OCI-LY3 (cell line): Measurements from ENCODE around the gene SEMA3G.

ENCODE experiments used
- H2AFZ ChIP-seq: fragments of 200-600, 300-600 bp; shearing (Covaris generic); 2 replicates; pipeline ENCODE4 v1.6.0; 2014; ENCODE audit warnings: antibody characterized with exemption, low read depth, low read length
- H3K27ac ChIP-seq: fragments of 200-600, 300-600 bp; sonication (generic); 2 replicates; pipeline ENCODE4 v1.5.1; 2014; ENCODE audit warnings: mild to moderate bottlenecking, low read length, moderate library complexity, mixed read lengths
- H3K27me3 ChIP-seq: fragments of 200-600, 300-600 bp; sonication (generic); 2 replicates; pipeline ENCODE4 v1.6.1; 2014; ENCODE audit warnings: low read depth, low read length, mixed read lengths
- H3K36me3 ChIP-seq: fragments of 200-600, 300-600 bp; sonication (generic); replicated peaks from 2 replicates; pipeline ENCODE3; 2014; ENCODE audit warnings: low read depth, low read length, mixed read lengths
- H3K4me1 ChIP-seq: fragments of 300-600, 200-600 bp; sonication (generic); 2 replicates; pipeline ENCODE4 v1.6.1; 2014; ENCODE audit warnings: low read length, mixed read lengths
- H3K4me2 ChIP-seq: fragments of 200-600, 300-600 bp; sonication (generic); 2 replicates; pipeline ENCODE4 v1.6.1; 2014; ENCODE audit warnings: low read length, mixed read lengths
- H3K4me3 ChIP-seq: fragments of 300-600, 200-600 bp; sonication (generic); 2 replicates; pipeline ENCODE4 v1.5.1; 2014; ENCODE audit warnings: antibody characterized with exemption, mild to moderate bottlenecking, low read length, moderate library complexity
- H3K79me2 ChIP-seq: fragments of 300-600, 200-600 bp; shearing (Covaris generic); 2 replicates; pipeline ENCODE4 v1.6.1; 2014; ENCODE audit warnings: mild to moderate bottlenecking, low read length, mixed read lengths
- H3K9ac ChIP-seq: fragments of 300-600, 200-600 bp; shearing (Covaris generic); 2 replicates; pipeline ENCODE4 v1.6.0; 2014; ENCODE audit warnings: mild to moderate bottlenecking, low read length, moderate library complexity
- H3K9me3 ChIP-seq: fragments of 200-600, 300-600 bp; shearing (Covaris generic); 2 replicates; pipeline ENCODE4 v1.6.1; 2014; ENCODE audit warnings: low read length, mixed read lengths; ENCODE audit not compliant: insufficient read depth
- H4K20me1 ChIP-seq: fragments of 200-600, 300-600 bp; sonication (generic); 2 replicates; pipeline ENCODE4 v1.6.1; 2016; ENCODE audit warnings: low read length, mixed read lengths; ENCODE audit not compliant: insufficient read depth
- EZH2phosphoT487 ChIP-seq: fragments of 200-600 bp; shearing (Covaris generic); IDR thresholded peaks from 2 replicates; pipeline ENCODE4 v1.6.1; 2018; ENCODE audit warnings: antibody characterized with exemption, mixed run types, low read depth
- TF ChIP-seq, protein P1 (sequence below): fragments of 200-600, 300-600 bp; sonication (generic); IDR thresholded peaks from 2 replicates; pipeline ENCODE4 v1.5.1; 2014; ENCODE audit warnings: antibody characterized with exemption, low read length, low read depth

SEMA3G gene

DNA sequence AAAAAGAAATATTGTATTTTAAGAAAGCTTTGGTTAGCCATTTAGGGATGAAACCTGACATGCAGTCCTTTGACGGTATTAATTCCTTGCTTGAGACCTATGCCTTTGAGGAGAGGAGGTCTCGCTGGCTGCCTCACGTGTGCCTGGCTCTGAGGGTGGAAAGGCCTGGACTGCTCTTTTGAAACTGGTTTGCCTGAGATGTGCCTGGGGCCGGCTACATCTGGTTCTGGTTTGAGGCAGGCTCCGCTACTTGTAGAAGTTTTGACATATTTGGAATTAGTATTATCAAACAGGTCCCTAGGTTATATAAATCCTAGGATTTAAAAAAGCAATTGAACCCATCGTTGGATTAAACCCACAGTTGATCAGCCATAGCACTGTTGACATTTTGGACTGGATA, 17.0 kb upstream of the SEMA3G start:
- H4K20me1 ChIP-seq, result 0 out of 2 replicates have a peak, but pooled peaks cover 4% of the 10 kb centered on the region
- H3K27ac ChIP-seq, result no peak overlapping the region
- no peak overlapping the region for H2AFZ ChIP-seq
- no peaks in the 10 kb centered on the region for H3K27me3 ChIP-seq
- H3K4me2 ChIP-seq, result no peak overlapping the region
- H3K9me3 ChIP-seq, result no peaks in the 10 kb centered on the region
- H3K9ac ChIP-seq, result no peak overlapping the region
- 0 out of 2 replicates have a peak, but pooled peaks cover under 1% of the 10 kb centered on the region for H3K4me1 ChIP-seq
- H3K4me3 ChIP-seq, result no peak overlapping the region
- peaks cover 6% of the 10 kb centered on the region for H3K79me2 ChIP-seq
- peaks cover 38% of the 10 kb centered on the region for H3K36me3 ChIP-seq
- TF ChIP-seq EZH2phosphoT487, result no peak
- TF ChIP-seq, protein P1, sequence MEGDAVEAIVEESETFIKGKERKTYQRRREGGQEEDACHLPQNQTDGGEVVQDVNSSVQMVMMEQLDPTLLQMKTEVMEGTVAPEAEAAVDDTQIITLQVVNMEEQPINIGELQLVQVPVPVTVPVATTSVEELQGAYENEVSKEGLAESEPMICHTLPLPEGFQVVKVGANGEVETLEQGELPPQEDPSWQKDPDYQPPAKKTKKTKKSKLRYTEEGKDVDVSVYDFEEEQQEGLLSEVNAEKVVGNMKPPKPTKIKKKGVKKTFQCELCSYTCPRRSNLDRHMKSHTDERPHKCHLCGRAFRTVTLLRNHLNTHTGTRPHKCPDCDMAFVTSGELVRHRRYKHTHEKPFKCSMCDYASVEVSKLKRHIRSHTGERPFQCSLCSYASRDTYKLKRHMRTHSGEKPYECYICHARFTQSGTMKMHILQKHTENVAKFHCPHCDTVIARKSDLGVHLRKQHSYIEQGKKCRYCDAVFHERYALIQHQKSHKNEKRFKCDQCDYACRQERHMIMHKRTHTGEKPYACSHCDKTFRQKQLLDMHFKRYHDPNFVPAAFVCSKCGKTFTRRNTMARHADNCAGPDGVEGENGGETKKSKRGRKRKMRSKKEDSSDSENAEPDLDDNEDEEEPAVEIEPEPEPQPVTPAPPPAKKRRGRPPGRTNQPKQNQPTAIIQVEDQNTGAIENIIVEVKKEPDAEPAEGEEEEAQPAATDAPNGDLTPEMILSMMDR, result no peak

DNA sequence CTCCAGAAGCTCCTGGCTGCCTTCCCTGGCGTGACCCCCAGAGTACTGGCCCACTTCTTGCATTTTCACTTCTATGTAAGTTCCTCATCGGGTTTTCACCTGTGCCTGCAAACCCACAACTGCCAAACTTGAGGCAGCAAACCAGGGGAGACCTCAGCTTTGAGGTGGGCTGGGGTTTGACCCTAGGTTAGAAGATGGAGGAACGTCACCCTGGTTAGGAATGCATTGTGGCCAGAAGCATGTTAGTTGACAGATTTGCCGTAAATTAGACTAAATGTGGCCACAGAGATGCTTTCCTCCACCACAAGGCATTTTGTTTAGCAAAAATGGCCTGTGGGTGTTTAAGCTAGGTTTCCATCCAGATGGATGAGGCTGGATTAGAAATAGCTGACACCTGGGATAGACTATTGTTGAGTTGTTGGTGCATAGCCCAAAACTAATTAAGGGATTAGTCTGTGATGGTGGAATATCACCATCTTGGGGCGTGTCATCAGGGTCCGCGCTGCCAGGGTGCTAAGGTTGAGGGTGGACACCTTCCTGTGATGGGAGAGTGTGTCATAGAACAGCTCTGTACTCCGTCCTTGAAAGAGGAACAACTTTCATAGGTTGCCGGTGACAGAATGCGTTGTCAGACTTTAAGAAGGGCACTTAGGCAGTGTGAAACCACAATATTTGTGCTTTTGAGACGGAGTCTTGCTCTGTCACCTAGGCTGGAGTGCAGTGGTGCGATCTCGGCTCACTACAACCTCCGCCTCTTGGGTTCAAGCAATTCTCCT, 14.1 kb upstream of the SEMA3G start:
- H3K4me1 ChIP-seq, result peaks cover 18% of the 10 kb centered on the region
- H3K36me3 ChIP-seq, result peaks cover 29% of the 10 kb centered on the region
- no peak overlapping the region for H3K4me2 ChIP-seq
- H2AFZ ChIP-seq, result no peak overlapping the region
- no peak overlapping the region for H3K4me3 ChIP-seq
- no peaks in the 10 kb centered on the region for H3K9me3 ChIP-seq
- no peaks in the 10 kb centered on the region for H4K20me1 ChIP-seq
- peaks cover 24% of the 10 kb centered on the region for H3K79me2 ChIP-seq
- no peaks in the 10 kb centered on the region for H3K27me3 ChIP-seq
- TF ChIP-seq, protein P1, result no peak
- TF ChIP-seq EZH2phosphoT487, result no peak
- no peak overlapping the region for H3K27ac ChIP-seq
- no peak overlapping the region for H3K9ac ChIP-seq

DNA sequence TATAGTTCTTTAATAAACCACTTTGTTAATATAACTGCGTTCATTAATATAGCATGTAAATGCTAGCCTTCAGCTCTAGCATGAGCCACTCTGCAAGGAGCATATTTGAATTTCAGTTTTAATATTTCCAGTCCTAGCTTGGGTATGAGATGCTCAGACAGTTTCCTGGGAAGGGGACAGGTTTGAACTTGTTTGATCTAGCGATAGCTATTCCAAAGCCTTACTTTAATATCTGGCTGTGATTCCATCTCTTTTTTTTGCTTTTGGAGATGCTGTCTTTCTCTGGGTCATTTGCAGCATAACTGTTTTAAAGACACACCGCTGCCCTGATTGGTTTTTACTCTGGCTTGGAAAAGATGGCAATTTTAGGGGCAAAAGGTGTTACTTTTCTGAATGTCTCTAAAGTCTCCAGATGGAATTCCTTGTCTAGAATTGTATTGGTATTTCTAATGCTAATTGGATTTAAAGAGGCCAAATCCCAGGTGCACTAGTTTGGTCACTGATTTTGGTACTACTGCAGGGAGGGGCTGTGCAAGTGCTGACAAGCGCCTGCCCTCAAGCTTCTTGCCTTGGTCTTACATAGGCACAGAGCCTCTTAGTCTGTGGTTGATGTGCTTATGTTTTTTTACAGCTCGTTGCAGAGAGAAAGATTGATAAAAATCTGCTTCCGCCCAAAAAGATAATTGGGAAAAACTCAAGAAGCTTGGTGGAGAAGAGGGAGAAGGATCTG, 13.3 kb upstream of the SEMA3G start:
- no peaks in the 10 kb centered on the region for H4K20me1 ChIP-seq
- no peaks in the 10 kb centered on the region for H3K9me3 ChIP-seq
- peaks cover 24% of the 10 kb centered on the region for H3K79me2 ChIP-seq
- H3K27me3 ChIP-seq, result no peaks in the 10 kb centered on the region
- no peak overlapping the region for H3K27ac ChIP-seq
- no peak overlapping the region for H3K4me3 ChIP-seq
- H3K36me3 ChIP-seq, result peaks cover 25% of the 10 kb centered on the region
- H3K9ac ChIP-seq, result no peak overlapping the region
- H2AFZ ChIP-seq, result no peak overlapping the region
- no peak overlapping the region for H3K4me2 ChIP-seq
- TF ChIP-seq, protein P1, result no peak
- H3K4me1 ChIP-seq, result peaks cover 18% of the 10 kb centered on the region

DNA sequence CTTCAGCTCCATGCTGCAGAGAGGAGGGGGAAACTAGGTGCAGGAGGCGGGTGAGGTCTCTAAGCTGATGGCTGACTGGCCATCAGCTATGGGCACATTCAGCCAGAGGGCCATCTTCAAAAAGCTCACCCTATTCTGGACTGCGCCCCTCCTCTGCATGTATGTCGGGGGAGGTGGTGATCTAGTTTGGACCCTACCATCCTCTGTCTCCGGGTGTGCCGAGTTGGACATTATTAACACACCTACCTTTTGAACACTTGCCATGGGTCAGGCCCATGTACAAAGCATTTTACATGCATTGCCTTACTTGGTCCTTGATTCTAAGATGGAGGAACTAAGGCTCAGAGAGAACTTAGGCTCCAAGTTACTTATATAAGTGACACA, 11.9 kb upstream of the SEMA3G start:
- Histone ChIP-seq H3K9ac (peak overlapping the region; percentile 100), H3K4me1 (peaks cover 18% of the 10 kb centered on the region), H3K4me3 (peak overlapping the region; percentile 93), H3K4me2 (peak overlapping the region; percentile 98), H4K20me1 (no peaks in the 10 kb centered on the region), H2AFZ (no peak overlapping the region), H3K79me2 (peaks cover 24% of the 10 kb centered on the region), H3K9me3 (no peaks in the 10 kb centered on the region), H3K36me3 (peaks cover 16% of the 10 kb centered on the region), H3K27me3 (no peaks in the 10 kb centered on the region), H3K27ac (no peak overlapping the region)
- no peak for TF ChIP-seq EZH2phosphoT487
